ENCODE data around the gene PHF20.
"Not testable (repeated sequence)": the region's sequence is repeated elsewhere in the genome, so short reads cannot be mapped to it uniquely, and the experiment has no call there.

Gene PHF20

DNA sequence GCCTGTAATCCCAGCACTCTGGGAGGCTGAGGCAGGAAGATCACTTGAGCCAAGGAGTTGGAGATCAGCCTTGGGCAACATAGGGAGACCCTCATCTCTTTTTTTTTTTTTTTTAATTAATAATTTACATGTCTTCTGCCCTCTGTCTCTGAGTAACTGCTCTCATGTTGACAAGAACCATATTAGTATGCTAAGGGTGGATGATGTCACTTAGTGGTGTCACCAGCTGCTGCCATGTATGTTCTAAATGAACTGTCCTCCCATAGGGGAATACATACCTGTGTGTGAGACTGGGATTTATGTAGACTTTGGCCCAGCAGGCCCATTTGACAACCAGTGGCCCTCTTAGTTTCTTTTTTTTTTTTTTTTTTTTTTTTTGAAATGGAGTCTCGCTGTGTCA, 116.8 kb downstream of the PHF20 start:
- DNase-seq = no peak

DNA sequence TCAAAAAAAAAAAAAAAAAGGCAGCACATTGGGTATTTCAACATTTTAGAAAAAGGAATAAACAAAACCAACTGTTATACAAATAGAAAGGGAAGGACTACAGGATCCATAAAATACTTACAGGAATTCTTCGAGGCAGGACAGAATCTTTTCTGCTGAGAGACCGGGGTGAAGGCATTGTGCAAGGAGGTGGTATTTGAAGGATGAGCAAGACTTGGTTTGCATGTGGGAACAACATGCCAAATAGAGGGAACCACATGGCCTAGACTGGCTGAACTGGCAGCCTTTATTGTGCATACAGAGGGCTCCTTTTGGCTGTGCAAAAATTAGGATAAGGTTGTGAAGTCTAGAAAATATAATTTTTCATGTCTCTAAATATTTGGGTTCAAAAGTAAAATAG, 119.6 kb downstream of the PHF20 start:
- DNase-seq = no peak

- DNase-seq = no peak
Measured at GRCh38 chr20:35892871-35893270, 121.1 kb downstream of the PHF20 start.

DNA sequence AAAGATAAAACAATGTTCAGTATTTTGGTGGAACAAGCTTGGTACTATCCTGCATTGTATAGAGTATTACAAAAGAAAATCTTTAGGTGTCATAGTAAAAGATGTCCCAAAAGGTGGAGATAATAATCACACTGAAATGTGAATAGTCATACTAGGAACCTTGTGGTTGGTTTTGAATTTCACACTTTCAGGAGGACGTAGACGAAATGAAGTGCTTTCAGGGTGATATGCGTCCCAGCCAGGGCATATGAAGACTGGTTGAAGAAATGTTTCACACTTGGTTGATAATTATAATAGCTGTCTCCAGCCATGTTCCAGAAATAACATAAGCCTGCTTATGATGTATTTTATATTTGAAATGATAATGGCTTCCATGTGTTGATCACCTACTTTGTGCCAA, 122.1 kb downstream of the PHF20 start:
- no peak for DNase-seq

GRCh38 chr20:35895516-35895915, 123.7 kb downstream of the PHF20 start:
- DNase-seq = not testable (repeated sequence)

DNA sequence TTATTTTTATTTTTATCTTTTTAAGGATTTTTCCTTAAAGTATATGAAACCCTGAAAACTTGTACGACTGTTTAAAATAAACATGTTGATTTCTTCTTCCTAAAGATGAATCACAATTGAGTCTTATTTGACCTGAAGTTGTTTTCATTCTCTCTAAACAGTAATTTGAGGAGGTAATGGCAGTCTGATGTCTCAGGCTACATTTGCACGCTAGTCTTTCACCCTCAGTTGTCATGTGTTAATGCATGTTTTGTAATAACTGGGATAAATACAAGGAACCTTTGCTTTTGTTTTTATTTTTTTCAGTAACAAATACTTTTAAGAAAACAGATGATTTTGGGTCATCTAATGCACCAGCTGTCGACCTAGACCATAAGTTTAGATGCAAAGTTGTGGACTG, 127.2 kb downstream of the PHF20 start:
- no peak for DNase-seq

GRCh38 chr20:35901230-35901629, 129.4 kb downstream of the PHF20 start:
- DNase-seq = not testable (repeated sequence)

DNA sequence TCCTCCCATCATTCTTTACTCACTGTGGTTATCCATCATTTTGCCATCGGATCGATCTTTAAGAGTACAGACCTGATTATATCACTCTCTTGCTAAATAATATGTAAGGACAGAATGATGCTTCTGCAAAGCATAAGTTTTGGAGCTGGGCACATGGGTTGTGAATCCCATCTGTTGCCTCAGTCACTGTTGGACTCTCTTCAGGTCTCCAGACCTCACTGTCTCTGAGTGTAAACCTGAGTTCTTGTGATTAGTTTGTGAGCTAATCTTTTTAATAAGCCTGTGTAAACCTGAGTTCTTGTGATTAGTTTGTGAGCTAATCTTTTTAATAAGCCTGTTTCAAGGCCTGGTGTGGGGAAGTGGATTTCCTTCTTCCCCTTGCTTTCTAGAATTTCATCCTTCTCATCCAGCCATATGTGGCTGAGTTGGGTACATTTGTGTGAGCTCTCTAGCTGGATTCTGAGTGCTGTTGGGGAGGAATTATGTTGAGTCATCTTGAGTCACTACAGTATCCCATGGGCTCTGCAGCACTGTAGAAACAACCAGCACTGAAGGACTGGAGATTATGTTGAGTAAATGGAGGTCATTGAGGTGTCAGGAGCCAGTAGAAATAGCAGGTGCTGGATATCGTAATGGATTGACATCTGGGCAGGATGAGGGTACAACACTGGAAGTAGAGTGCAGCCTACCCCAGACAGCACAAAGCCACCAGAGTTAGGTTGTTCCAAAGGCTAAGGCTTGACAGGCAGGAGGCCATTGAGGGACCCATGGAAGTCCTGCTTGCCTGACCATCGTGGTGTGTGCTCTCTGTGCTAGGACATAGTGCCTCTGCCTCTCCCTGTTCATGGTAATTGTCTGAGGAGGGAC, 130.1 kb downstream of the PHF20 start:
- DNase-seq = no peak

GRCh38 chr20:35902545-35902941, 130.7 kb downstream of the PHF20 start:
- no peak for DNase-seq

GRCh38 chr20:35903843-35904242, 132.0 kb downstream of the PHF20 start:
- no peak for DNase-seq

- no peak for DNase-seq
Measured at GRCh38 chr20:35904982-35905663, 133.3 kb downstream of the PHF20 start.

DNA sequence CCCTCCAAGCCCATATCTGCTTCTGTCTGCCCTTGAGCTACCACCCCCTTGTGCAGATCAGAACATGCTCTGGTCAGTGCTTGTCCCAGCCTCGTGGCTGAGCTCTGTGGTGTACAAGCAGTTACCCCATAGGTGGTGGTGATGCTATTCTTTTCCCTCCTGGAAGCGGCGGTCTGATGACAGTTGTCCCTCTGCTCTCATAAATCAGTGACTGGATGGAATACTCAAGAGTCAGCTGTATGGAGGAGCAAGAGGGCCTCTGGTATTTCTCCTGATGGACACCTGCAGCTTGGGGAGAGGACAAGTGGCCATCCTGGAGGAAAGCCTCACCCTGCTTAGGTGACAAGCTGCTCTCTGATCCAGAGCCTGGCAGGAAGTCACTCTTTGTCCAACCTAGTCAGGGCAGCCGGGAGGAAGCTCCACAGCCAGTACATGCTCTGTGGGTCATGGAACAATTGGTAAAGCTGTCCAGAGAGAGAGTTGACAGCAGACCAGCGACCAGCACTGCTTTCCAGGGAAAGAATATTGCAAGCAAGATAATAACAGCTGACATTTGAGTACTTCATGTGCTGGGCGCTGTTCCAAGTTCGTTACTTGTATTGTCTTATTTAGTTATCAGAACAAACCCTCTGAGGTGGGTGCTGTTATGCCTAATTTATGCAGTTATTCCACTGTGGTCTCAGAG, 135.3 kb downstream of the PHF20 start:
- peak; percentile 15 for DNase-seq

GRCh38 chr20:35908007-35908406, 136.2 kb downstream of the PHF20 start:
- DNase-seq = peak; percentile 36

- no peak for DNase-seq
Measured at GRCh38 chr20:35909176-35909575, 137.4 kb downstream of the PHF20 start.

GRCh38 chr20:35909796-35910195, 138.0 kb downstream of the PHF20 start:
- DNase-seq = no peak

DNA sequence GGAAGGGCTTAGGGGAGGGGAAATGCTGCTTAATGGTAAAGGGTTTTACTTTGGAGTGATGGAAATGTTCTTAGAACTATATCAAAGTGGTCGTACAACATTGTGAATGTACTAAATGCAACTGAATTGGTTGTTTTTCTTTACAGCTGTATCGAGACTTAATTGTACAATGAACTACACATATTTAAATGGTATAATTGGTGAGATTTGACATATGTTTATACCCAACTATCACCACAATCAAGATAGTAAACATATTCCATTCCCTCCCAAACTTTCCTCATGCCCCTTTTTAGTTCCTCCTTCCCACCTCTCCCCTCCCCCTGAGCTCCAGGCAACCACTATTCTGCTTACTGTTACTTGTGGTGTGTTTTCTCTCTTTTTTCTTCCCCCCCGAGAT, 138.4 kb downstream of the PHF20 start:
- no peak for DNase-seq

DNA sequence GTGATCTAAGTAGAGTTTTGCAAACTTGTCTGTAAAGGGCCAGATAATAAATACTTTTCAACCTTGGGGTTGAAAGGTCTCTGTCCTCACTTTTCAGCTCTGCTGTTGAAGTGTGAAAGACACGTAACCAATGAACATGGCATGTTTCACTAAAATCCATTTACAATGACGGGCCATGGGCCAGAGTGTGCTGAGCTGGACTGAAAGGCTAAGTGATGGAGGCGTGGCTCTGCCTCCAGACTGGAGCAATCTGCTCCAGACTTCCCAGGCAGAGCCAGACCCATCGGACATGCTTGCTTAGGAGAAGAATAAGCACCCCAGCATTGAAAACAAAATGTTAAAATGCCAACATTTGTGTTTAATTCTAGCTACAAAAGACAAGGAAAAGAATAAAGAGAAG, 141.1 kb downstream of the PHF20 start:
- DNase-seq = no peak

GRCh38 chr20:35917077-35917476, 145.3 kb downstream of the PHF20 start:
- DNase-seq = no peak

DNA sequence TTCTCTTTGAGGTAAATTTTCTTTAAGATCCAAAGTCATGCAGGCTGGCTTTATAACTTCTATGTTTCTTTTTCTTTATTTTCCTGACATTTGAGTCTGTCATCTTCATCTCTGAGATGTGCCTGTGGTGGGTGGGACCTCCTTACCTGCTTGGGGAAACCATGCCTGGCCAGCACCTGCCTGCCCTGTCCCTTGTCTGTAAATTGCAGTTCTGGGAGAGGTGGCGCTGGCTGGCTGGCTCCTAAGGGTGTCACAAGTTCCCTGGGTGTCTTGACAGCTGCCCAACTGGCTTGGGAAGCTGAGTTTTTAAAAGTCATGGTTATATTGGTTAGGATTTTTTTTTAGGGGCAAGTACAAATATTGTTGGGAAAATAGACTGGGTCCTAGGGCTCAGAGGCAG, 146.2 kb downstream of the PHF20 start:
- DNase-seq = no peak

DNA sequence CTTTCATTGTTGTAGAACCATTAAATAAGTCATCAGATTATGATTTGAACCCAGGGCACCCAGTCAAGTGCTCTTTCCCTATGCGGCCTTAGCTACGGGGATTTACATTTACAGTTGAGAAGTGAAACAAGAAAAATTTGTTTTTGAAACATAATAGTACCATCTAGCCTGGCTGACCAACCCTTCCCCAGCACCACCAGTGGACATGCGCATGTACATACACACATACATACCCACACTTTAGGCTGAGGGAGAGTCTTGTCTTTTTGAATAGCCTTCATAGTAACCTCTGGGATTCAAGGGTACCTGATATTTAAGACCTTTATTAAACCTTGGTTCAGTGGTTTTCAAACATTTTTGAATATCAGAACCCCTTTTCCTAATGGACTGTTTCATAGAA, 148.7 kb downstream of the PHF20 start:
- DNase-seq = no peak

GRCh38 chr20:35929301-35929700, 157.5 kb downstream of the PHF20 start:
- no peak for DNase-seq

GRCh38 chr20:35934050-35934449, 162.2 kb downstream of the PHF20 start:
- DNase-seq = no peak

GRCh38 chr20:35939264-35939663, 167.4 kb downstream of the PHF20 start:
- DNase-seq = no peak

DNA sequence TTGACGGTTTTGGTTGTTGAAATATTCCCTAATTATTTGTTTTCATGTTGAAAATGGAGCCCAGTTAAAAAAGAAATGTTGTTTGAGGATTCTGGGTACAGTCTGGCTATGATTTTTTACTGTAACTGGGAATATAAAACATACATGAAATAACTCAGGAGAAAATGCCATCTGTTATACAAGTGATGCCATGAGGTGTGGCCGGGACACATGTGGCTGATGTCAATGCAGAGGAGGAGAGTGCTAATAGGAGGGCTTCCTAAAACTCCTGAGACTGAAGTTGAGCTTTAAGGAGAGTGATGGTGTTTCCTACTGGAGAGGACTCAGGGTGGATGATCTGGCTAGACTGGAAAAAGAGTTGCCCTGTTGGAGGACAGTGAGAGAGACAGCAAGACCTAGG, 169.8 kb downstream of the PHF20 start:
- no peak for DNase-seq

Data from NCI-H510A (cell line).